ENCODE measurements around the gene ADRA2C. TPM values are rescaled to one million over a fixed set of nuclear protein-coding genes. Genes with fewer than 3 reads are reported as not detected.

Gene ADRA2C
- total RNA-seq, 1 experiment from 2014 or later, result 8.6 TPM

DNA sequence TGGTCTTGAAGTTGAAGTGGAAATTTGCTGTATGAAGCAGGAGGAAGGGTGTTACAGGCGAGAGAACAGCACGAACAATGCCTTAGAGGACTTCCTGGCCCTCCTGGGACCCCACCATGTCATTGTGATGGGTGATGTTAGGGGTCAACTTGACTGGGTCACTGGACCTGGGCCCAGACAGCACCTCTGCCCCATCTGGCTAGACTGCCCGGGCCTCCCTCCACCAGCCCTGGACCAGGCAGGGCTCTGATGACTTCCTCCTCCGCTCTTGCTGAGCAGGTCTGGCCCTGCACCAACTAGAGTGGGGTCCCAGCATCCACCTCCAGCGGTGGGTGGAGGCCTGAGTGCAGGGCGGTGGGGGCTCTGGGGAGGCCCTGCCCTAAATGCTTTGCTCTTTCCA lies 48.9 kb upstream of the ADRA2C start:
- Histone ChIP-seq H3K27me3 (ENCODE audit: insufficient read depth, low read length) (no peaks in the 10 kb centered on the region), H3K18ac (ENCODE audit: insufficient read length, low read depth, low read length) (no peak overlapping the region), H3K23me2 (ENCODE audit: insufficient read length, low read depth, low read length, poor library complexity, severe bottlenecking) (no peaks in the 10 kb centered on the region), H2BK20ac (ENCODE audit: low read depth, low read length, poor library complexity, severe bottlenecking) (no peak overlapping the region), H3K9me3 (ENCODE audit: control insufficient read depth, low read depth, low read length) (no peaks in the 10 kb centered on the region), H2BK15ac (ENCODE audit: low read depth, low read length) (no peak overlapping the region), H3K4me1 (ENCODE audit: insufficient read depth, low read length) (no peaks in the 10 kb centered on the region), H3K14ac (ENCODE audit: insufficient read depth, low read length) (no peak overlapping the region; the same call in 1 of the 2 replicates), H3K27ac (ENCODE audit: insufficient read length, low read depth, low read length) (no peak overlapping the region), H2BK120ac (ENCODE audit: low read depth, low read length, poor library complexity, severe bottlenecking) (no peak overlapping the region), H4K91ac (ENCODE audit: insufficient read length, low read depth, low read length) (no peak overlapping the region), H4K20me1 (ENCODE audit: control insufficient read depth, insufficient read depth, insufficient read length) (no peaks in the 10 kb centered on the region), H3K56ac (ENCODE audit: insufficient read length, low read depth, low read length) (no peak overlapping the region), H2BK12ac (ENCODE audit: insufficient read length, low read depth, low read length) (no peak overlapping the region), H4K8ac (replicated peaks; ENCODE audit: insufficient read length, low read depth, low read length) (no peak overlapping the region), H4K5ac (ENCODE audit: insufficient read length, low read depth, low read length) (no peak overlapping the region), H3K9ac (ENCODE audit: extremely low read depth, insufficient read length, low read length) (no peak overlapping the region), H3K79me2 (ENCODE audit: insufficient read depth, low read length) (no peaks in the 10 kb centered on the region), H3K79me1 (ENCODE audit: insufficient read depth, low read depth, low read length, poor library complexity, severe bottlenecking) (no peaks in the 10 kb centered on the region), H3T11ph (ENCODE audit: low read length) (no peak overlapping the region), H3K4ac (ENCODE audit: low read depth, low read length) (no peak overlapping the region), H2BK5ac (ENCODE audit: insufficient read length, low read length) (no peak overlapping the region), H3K23ac (ENCODE audit: insufficient read length, low read depth, low read length) (no peak overlapping the region), H2AFZ (ENCODE audit: low read length) (no peak overlapping the region), H3K4me2 (ENCODE audit: insufficient read depth, insufficient read length, low read length) (no peak overlapping the region), H2AK5ac (ENCODE audit: insufficient read length, low read length) (no peak overlapping the region)
- no CpG with 5 or more reads among the region's 6 CpGs for WGBS (ENCODE audit: extremely low coverage, insufficient read length, low lambda C conversion rate)
- DNase-seq, result no peak
- peaks cover 36% of the 10 kb centered on the region for H3K27me3 Mint-ChIP-seq (ENCODE audit: low read depth)
- peaks cover 9 to 12% of the 10 kb centered on the region in 2 experiments for H3K9me3 Mint-ChIP-seq
- H3K36me3 Mint-ChIP-seq (ENCODE audit: insufficient read depth in 1 of 3, low read depth in 3 of 3), result peaks cover 4 to 11% (median 11%) of the 10 kb centered on the region in 3 experiments; a peak in 5 of 7 replicates
- no peak overlapping the region for H3K27ac Mint-ChIP-seq
- H3K4me3 Mint-ChIP-seq, result no peak overlapping the region
- TF ChIP-seq, protein P1, sequence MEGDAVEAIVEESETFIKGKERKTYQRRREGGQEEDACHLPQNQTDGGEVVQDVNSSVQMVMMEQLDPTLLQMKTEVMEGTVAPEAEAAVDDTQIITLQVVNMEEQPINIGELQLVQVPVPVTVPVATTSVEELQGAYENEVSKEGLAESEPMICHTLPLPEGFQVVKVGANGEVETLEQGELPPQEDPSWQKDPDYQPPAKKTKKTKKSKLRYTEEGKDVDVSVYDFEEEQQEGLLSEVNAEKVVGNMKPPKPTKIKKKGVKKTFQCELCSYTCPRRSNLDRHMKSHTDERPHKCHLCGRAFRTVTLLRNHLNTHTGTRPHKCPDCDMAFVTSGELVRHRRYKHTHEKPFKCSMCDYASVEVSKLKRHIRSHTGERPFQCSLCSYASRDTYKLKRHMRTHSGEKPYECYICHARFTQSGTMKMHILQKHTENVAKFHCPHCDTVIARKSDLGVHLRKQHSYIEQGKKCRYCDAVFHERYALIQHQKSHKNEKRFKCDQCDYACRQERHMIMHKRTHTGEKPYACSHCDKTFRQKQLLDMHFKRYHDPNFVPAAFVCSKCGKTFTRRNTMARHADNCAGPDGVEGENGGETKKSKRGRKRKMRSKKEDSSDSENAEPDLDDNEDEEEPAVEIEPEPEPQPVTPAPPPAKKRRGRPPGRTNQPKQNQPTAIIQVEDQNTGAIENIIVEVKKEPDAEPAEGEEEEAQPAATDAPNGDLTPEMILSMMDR (conservative IDR thresholded peaks at IDR 0.05), result no peak
- peaks cover 3 to 5% of the 10 kb centered on the region in 2 experiments; a peak in 3 of 4 replicates for H3K4me1 Mint-ChIP-seq

Measured in H9 (cell line).